Caco-2 (cell line): ENCODE measurements around the gene CDKN1C. TPM values are rescaled to one million over a fixed set of nuclear protein-coding genes. Genes with fewer than 3 reads are reported as not detected.

ENCODE experiments used
- BruUV-seq: library from RNA; stranded (reverse); fragments of 400-500 nt; replicated peaks from 2 replicates; lab custom pipeline; 2021; lab: Mats Ljungman, UMichigan
- CTCF ChIA-PET: fragments of 300-600 bp; sonication (Branson Sonifier 250); formaldehyde crosslinking; loops from one replicate; lab custom pipeline; 2022; ENCODE audit warnings: antibody characterized with exemption; lab: Charles Lee
- POLR2A ChIA-PET: fragments of 300-600 bp; sonication (Branson Sonifier 250); formaldehyde crosslinking; loops from one replicate; lab custom pipeline; 2022; ENCODE audit warnings: antibody characterized with exemption; lab: Charles Lee
- DNase-seq, 2 experiments: peaks; one replicate each; pipeline versions ENCODE4 v3.0.0 to v3.0.0-alpha.2; 2020 to 2022
- H3K27me3 ChIP-seq: replicated peaks from 2 replicates; pipeline ENCODE4 v1.6.0; 2011; ENCODE audit warnings: low read length; ENCODE audit not compliant: control insufficient read depth, insufficient read depth
- H3K36me3 ChIP-seq: 2 replicates; pipeline ENCODE4 v1.5.1; 2011; ENCODE audit warnings: low read length; ENCODE audit not compliant: control insufficient read depth, insufficient read depth
- H3K4me1 ChIP-seq: fragments of 250-450 bp; sonication (Bioruptor Pico); 2 replicates; pipeline ENCODE4 v1.5.1; 2020; ENCODE audit warnings: mild to moderate bottlenecking
- H3K4me3 ChIP-seq: 2 replicates; pipeline ENCODE4 v1.5.1; 2011; ENCODE audit warnings: low read depth, mild to moderate bottlenecking, control low read depth, low read length
- H3K9me3 ChIP-seq: fragments of 250-450 bp; sonication (Bioruptor Pico); 2 replicates; pipeline ENCODE4 v1.5.1; 2020; ENCODE audit warnings: mild to moderate bottlenecking, moderate library complexity
- H3K27ac Mint-ChIP-seq: one replicate; pipeline ENCODE4 v1.8.0; 2022; ENCODE audit warnings: mixed read lengths; ENCODE audit not compliant: unreplicated experiment
- H3K27me3 Mint-ChIP-seq: one replicate; pipeline ENCODE4 v1.8.0; 2022; ENCODE audit warnings: mixed read lengths; ENCODE audit not compliant: insufficient read depth, unreplicated experiment
- H3K36me3 Mint-ChIP-seq: one replicate; pipeline ENCODE4 v1.8.0; 2022; ENCODE audit warnings: mild to moderate bottlenecking, mixed read lengths; ENCODE audit not compliant: insufficient read depth, unreplicated experiment
- H3K4me1 Mint-ChIP-seq: one replicate; pipeline ENCODE4 v1.8.0; 2022; ENCODE audit warnings: low read depth, mixed read lengths; ENCODE audit not compliant: unreplicated experiment
- H3K4me3 Mint-ChIP-seq: one replicate; pipeline ENCODE4 v1.8.0; 2022; ENCODE audit warnings: mild to moderate bottlenecking, moderate library complexity, mixed read lengths; ENCODE audit not compliant: unreplicated experiment
- H3K9me3 Mint-ChIP-seq: one replicate; pipeline ENCODE4 v1.8.0; 2022; ENCODE audit warnings: mixed read lengths; ENCODE audit not compliant: unreplicated experiment
- CTCF ChIP-seq, 2 experiments: fragments of 200-600 bp in 1 of 2; IDR thresholded peaks; 1 replicate in 1 of 2; 2 replicates in 1 of 2; pipeline versions ENCODE4 v1.5.1 to v1.8.0; 2011 to 2022; ENCODE audit warnings: antibody characterized with exemption in 1 of 2, control low read depth in 1 of 2, inconsistent platforms in 1 of 2, low read depth in 1 of 2, low read length in 1 of 2, mild to moderate bottlenecking in 1 of 2, moderate library complexity in 1 of 2; ENCODE audit not compliant: insufficient read depth in 1 of 2, severe bottlenecking in 1 of 2, unreplicated experiment in 1 of 2
- intact Hi-C: fragments of 100-400 bp; cut with micrococcal nuclease; formaldehyde crosslinking; loops from one replicate; pipeline ENCODE4 v1.10.0; 2022; ENCODE audit not compliant: unreplicated experiment
- total RNA-seq: library from RNA; stranded (reverse); gene quantifications from 2 replicates; pipeline ENCODE4 v1.2.3, GENCODE V29; 2022

Gene CDKN1C
- total RNA-seq, 1 experiment from 2014 or later, result 25.5 TPM

DNA sequence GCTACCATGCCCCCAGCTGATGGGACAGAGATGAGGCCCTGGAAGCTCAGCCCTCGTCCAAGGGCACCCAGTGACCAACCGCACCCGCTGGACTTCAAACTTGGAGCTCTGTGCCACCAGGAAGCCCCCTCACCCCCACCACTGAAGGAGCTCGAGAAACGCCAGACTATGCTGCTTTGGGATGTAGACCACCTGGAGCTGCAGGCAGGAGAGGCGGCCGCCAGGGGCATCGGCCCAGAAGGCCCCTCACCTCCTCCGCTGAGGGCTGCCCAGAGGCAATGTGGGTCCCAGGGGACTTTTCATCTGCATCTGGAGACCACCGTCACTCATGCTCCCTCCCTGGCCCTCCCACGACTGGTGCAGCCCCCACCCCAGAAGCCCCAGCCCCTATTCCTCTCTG is 28.3 kb downstream of the CDKN1C start:
- H3K27ac Mint-ChIP-seq, result no peak overlapping the region
- peaks cover 8% of the 10 kb centered on the region for H3K4me1 Mint-ChIP-seq
- CTCF ChIA-PET, result no interaction called here
- no TSS peak for BruUV-seq
- POLR2A ChIA-PET, result no interaction called here
- intact Hi-C loops, result no loop called here
- peaks cover 6% of the 10 kb centered on the region for H3K4me1 ChIP-seq
- H3K27me3 ChIP-seq, result no peaks in the 10 kb centered on the region
- H3K4me3 ChIP-seq, result no peak overlapping the region
- H3K9me3 ChIP-seq, result no peaks in the 10 kb centered on the region
- H3K4me3 Mint-ChIP-seq, result no peak overlapping the region
- no peaks in the 10 kb centered on the region for H3K36me3 ChIP-seq
- H3K36me3 Mint-ChIP-seq, result no peaks in the 10 kb centered on the region
- no peaks in the 10 kb centered on the region for H3K9me3 Mint-ChIP-seq
- no peaks in the 10 kb centered on the region for H3K27me3 Mint-ChIP-seq
- TF ChIP-seq CTCF (IDR thresholded peaks at IDR 0.05; ENCODE audit: insufficient read depth in 1 of 2, low read depth in 1 of 2, low read length in 1 of 2, severe bottlenecking in 1 of 2, unreplicated experiment in 1 of 2), result peak in 1 of 2 experiments; percentile 14
- no peak for DNase-seq

DNA sequence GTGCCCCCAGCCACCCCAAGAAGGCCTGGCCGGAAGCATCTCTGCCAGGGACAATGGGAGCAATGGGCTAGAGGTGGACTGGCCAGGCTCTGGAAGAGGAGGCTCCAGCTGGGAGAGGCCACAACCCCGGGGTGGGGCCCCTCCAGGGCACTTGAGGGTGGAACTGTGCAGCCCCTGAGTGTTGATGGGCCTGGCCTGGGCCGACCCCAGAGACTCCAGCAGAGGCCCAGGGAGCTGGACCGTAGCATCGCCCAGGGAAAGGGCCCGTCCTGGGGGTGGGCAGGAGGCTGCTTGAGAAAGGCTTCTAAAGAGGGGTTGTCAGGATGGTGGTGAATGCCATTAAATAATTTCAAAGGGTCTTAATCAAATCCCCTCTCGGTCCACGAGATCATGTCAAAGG is 30.4 kb downstream of the CDKN1C start:
- Histone ChIP-seq H3K27me3 (no peaks in the 10 kb centered on the region), H3K9me3 (no peaks in the 10 kb centered on the region), H3K4me1 (no peaks in the 10 kb centered on the region; the same call in 1 of the 2 replicates), H3K4me3 (no peak overlapping the region), H3K36me3 (no peaks in the 10 kb centered on the region)
- Mint-ChIP-seq H3K4me3 (no peak overlapping the region), H3K36me3 (no peaks in the 10 kb centered on the region), H3K4me1 (no peaks in the 10 kb centered on the region), H3K27ac (no peak overlapping the region), H3K27me3 (no peaks in the 10 kb centered on the region), H3K9me3 (no peaks in the 10 kb centered on the region)
- no peak for DNase-seq
- no TSS peak for BruUV-seq
- ChIA-PET CTCF (no interaction called here), POLR2A (no interaction called here)
- no peak for TF ChIP-seq CTCF (IDR thresholded peaks at IDR 0.05; ENCODE audit: insufficient read depth in 1 of 2, low read depth in 1 of 2, low read length in 1 of 2, severe bottlenecking in 1 of 2, unreplicated experiment in 1 of 2)
- intact Hi-C loops, result no loop called here

DNA sequence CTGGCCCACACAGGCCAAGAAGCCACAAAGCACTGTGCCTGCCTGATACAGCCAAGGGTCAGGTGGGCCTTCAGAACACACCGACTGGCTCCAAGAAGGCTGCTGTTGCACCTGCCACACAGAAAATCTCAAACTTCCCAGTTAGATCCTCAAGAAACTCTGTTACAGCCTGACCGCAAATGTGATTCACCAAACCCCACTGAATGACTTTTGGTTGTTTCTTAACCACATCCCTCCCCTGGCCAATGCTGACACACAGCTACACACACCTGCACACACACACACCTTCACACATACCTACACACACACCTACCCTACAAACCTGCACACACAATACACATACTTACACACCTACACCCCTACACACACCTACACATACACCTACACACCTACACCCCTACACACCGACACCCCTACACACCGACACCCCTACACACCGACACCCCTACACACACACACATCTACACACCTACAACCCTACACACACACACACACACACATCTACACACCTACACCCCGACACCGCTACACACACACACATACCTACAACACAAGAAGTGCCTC is 31.5 kb downstream of the CDKN1C start:
- Mint-ChIP-seq H3K9me3 (no peaks in the 10 kb centered on the region), H3K4me3 (no peak overlapping the region), H3K36me3 (no peaks in the 10 kb centered on the region), H3K27ac (no peak overlapping the region), H3K4me1 (no peaks in the 10 kb centered on the region), H3K27me3 (no peaks in the 10 kb centered on the region)
- DNase-seq, result no peak
- intact Hi-C loops, result no loop called here
- TF ChIP-seq CTCF (IDR thresholded peaks at IDR 0.05; ENCODE audit: insufficient read depth in 1 of 2, low read depth in 1 of 2, low read length in 1 of 2, severe bottlenecking in 1 of 2, unreplicated experiment in 1 of 2), result no peak
- POLR2A ChIA-PET, result no interaction called here
- Histone ChIP-seq H3K27me3 (no peaks in the 10 kb centered on the region), H3K4me1 (no peaks in the 10 kb centered on the region), H3K4me3 (no peak overlapping the region), H3K9me3 (no peaks in the 10 kb centered on the region), H3K36me3 (no peaks in the 10 kb centered on the region)
- CTCF ChIA-PET, result no interaction called here
- no TSS peak for BruUV-seq
